Skeletal muscle satellite cell (primary cell): ENCODE data around the gene HNRNPA0.

ENCODE experiments used
- H3K27me3 ChIP-seq: 2 replicates; pipeline ENCODE4 v1.7.0; 2013; ENCODE audit warnings: low read length; ENCODE audit not compliant: control insufficient read depth, insufficient read depth
- H3K36me3 ChIP-seq: 2 replicates; pipeline ENCODE4 v1.7.0; 2013; ENCODE audit warnings: mild to moderate bottlenecking, control low read depth, low read length; ENCODE audit not compliant: insufficient read depth
- H3K4me1 ChIP-seq: 2 replicates; pipeline ENCODE4 v1.7.0; 2013; ENCODE audit warnings: low read length; ENCODE audit not compliant: control insufficient read depth, insufficient read depth
- H3K4me2 ChIP-seq: 2 replicates; pipeline ENCODE4 v1.7.0; 2013; ENCODE audit warnings: mild to moderate bottlenecking, low read length
- H3K4me3 ChIP-seq: 2 replicates; pipeline ENCODE4 v1.7.0; 2013; ENCODE audit warnings: low read length
- H3K9ac ChIP-seq: 2 replicates; pipeline ENCODE4 v1.7.0; 2013; ENCODE audit warnings: mild to moderate bottlenecking, low read depth, low read length, moderate library complexity
- H3K9me3 ChIP-seq: replicated peaks from 2 replicates; pipeline ENCODE4 v1.7.0; 2013; ENCODE audit warnings: mild to moderate bottlenecking, control low read depth, low read length

The HNRNPA0 gene

GRCh38 chr5:137734962-137735554 is 19.1 kb downstream of the HNRNPA0 start:
- H3K9me3 ChIP-seq = no peaks in the 10 kb centered on the region

GRCh38 chr5:137734331-137734730 is 19.8 kb downstream of the HNRNPA0 start:
- Histone ChIP-seq H3K9ac (no peak overlapping the region), H3K4me1 (peaks cover 34% of the 10 kb centered on the region), H3K27me3 (no peaks in the 10 kb centered on the region), H3K36me3 (no peaks in the 10 kb centered on the region), H3K9me3 (no peaks in the 10 kb centered on the region), H3K4me3 (peak overlapping the region; percentile 15), H3K4me2 (peak overlapping the region; percentile 87)

More at GRCh38 chr5:137734962-137735554, 19.1 kb downstream of the HNRNPA0 start:
- Histone ChIP-seq H3K9ac (peak overlapping the region; percentile 54), H3K27me3 (no peaks in the 10 kb centered on the region), H3K36me3 (no peaks in the 10 kb centered on the region), H3K4me3 (peak overlapping the region; percentile 64), H3K4me1 (peaks cover 32% of the 10 kb centered on the region), H3K4me2 (peak overlapping the region; percentile 87)

- no peak overlapping the region for H3K4me3 ChIP-seq
Measured at GRCh38 chr5:137733922-137734321, 20.2 kb downstream of the HNRNPA0 start.

GRCh38 chr5:137733006-137733405 is 21.2 kb downstream of the HNRNPA0 start:
- Histone ChIP-seq H3K4me1 (peaks cover 34% of the 10 kb centered on the region), H3K36me3 (no peaks in the 10 kb centered on the region), H3K4me3 (no peak overlapping the region), H3K4me2 (no peak overlapping the region), H3K9me3 (no peaks in the 10 kb centered on the region), H3K27me3 (no peaks in the 10 kb centered on the region), H3K9ac (no peak overlapping the region)

More at GRCh38 chr5:137733922-137734321, 20.2 kb downstream of the HNRNPA0 start:
- Histone ChIP-seq H3K36me3 (no peaks in the 10 kb centered on the region), H3K4me2 (no peak overlapping the region), H3K9me3 (no peaks in the 10 kb centered on the region), H3K27me3 (no peaks in the 10 kb centered on the region), H3K4me1 (peaks cover 34% of the 10 kb centered on the region), H3K9ac (no peak overlapping the region)

- no peaks in the 10 kb centered on the region for H3K9me3 ChIP-seq
- H3K4me1 ChIP-seq = peaks cover 34% of the 10 kb centered on the region
- H3K4me3 ChIP-seq = no peak overlapping the region
- no peaks in the 10 kb centered on the region for H3K27me3 ChIP-seq
- H3K36me3 ChIP-seq = no peaks in the 10 kb centered on the region
- H3K4me2 ChIP-seq = no peak overlapping the region
- H3K9ac ChIP-seq = no peak overlapping the region
Measured at GRCh38 chr5:137731176-137731575, 23.0 kb downstream of the HNRNPA0 start.

GRCh38 chr5:137730336-137730735 is 23.8 kb downstream of the HNRNPA0 start:
- Histone ChIP-seq H3K4me3 (no peak overlapping the region), H3K4me1 (peaks cover 26% of the 10 kb centered on the region), H3K4me2 (peak overlapping the region; percentile 8), H3K9me3 (no peaks in the 10 kb centered on the region), H3K36me3 (no peaks in the 10 kb centered on the region), H3K27me3 (no peaks in the 10 kb centered on the region), H3K9ac (no peak overlapping the region)

- no peaks in the 10 kb centered on the region for H3K27me3 ChIP-seq
Measured at GRCh38 chr5:137728048-137728447, 26.1 kb downstream of the HNRNPA0 start.

DNA sequence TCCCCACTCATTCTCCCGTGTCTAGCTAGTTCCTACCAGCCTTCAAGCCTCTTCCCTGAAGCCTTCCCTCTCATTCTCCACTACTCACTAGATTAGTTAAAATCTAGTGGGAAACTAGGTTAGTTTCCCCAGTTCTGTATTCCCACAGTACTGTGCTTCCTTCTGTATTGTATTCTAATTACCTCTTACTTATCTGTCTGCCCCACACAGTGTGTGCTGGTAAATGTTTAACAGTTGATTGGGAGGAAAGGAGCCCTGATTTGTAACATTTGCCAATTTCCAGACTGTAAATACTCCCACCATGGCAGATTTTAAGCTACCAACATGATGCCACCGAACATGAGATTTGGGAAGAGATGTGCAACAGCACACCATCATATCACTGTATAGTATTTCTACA is 26.5 kb downstream of the HNRNPA0 start:
- H3K4me2 ChIP-seq = no peak overlapping the region
- no peaks in the 10 kb centered on the region for H3K27me3 ChIP-seq
- peaks cover 14% of the 10 kb centered on the region for H3K4me1 ChIP-seq
- H3K36me3 ChIP-seq = no peaks in the 10 kb centered on the region
- no peak overlapping the region for H3K4me3 ChIP-seq
- H3K9me3 ChIP-seq = no peaks in the 10 kb centered on the region
- no peak overlapping the region for H3K9ac ChIP-seq

More at GRCh38 chr5:137728048-137728447, 26.1 kb downstream of the HNRNPA0 start:
- Histone ChIP-seq H3K4me1 (peaks cover 14% of the 10 kb centered on the region), H3K9ac (no peak overlapping the region), H3K9me3 (no peaks in the 10 kb centered on the region), H3K36me3 (no peaks in the 10 kb centered on the region), H3K4me3 (no peak overlapping the region), H3K4me2 (no peak overlapping the region)

DNA sequence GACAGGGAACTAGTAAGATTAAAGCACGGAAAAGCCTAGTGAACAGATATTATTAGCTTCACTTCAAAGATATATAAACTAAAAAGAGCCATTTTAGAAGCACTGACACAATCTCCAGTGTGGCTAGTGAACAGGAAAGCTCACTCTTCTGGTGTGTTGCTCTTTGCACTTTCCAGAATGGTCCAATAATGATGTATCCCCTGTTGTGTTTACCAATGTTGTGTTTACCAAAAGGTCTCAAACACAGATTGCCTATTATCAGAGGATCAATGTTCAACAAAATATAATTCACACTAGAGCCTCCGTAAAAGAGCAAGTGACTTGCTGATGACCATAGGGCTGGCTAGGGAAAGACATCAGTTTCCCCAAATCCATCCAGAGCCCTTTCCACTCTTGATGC is 29.9 kb downstream of the HNRNPA0 start:
- Histone ChIP-seq H3K9me3 (no peaks in the 10 kb centered on the region), H3K4me1 (no peaks in the 10 kb centered on the region), H3K36me3 (no peaks in the 10 kb centered on the region), H3K27me3 (no peaks in the 10 kb centered on the region), H3K4me2 (no peak overlapping the region), H3K4me3 (no peak overlapping the region), H3K9ac (no peak overlapping the region)

GRCh38 chr5:137718611-137719010 is 35.6 kb downstream of the HNRNPA0 start:
- Histone ChIP-seq H3K9ac (no peak overlapping the region), H3K9me3 (no peaks in the 10 kb centered on the region), H3K4me1 (peaks cover 3% of the 10 kb centered on the region), H3K4me3 (no peak overlapping the region), H3K4me2 (no peak overlapping the region), H3K36me3 (no peaks in the 10 kb centered on the region), H3K27me3 (no peaks in the 10 kb centered on the region)

- H3K9me3 ChIP-seq = no peaks in the 10 kb centered on the region
- no peak overlapping the region for H3K9ac ChIP-seq
- H3K4me3 ChIP-seq = no peak overlapping the region
- no peak overlapping the region for H3K4me2 ChIP-seq
- H3K4me1 ChIP-seq = peaks cover 3% of the 10 kb centered on the region
- no peaks in the 10 kb centered on the region for H3K27me3 ChIP-seq
- no peaks in the 10 kb centered on the region for H3K36me3 ChIP-seq
Measured at GRCh38 chr5:137716337-137716736, 37.8 kb downstream of the HNRNPA0 start.

GRCh38 chr5:137715456-137715855 is 38.7 kb downstream of the HNRNPA0 start:
- Histone ChIP-seq H3K36me3 (no peaks in the 10 kb centered on the region), H3K9me3 (no peaks in the 10 kb centered on the region), H3K9ac (no peak overlapping the region), H3K4me2 (no peak overlapping the region), H3K4me1 (peaks cover 3% of the 10 kb centered on the region), H3K27me3 (no peaks in the 10 kb centered on the region), H3K4me3 (no peak overlapping the region)
